HepG2 (cell line): ENCODE results near the gene CDC34. TPM values are rescaled to one million over a fixed set of nuclear protein-coding genes. Genes with fewer than 3 reads are reported as not detected.

ENCODE experiments used
- AKNA ChIP-seq: sonication (generic); formaldehyde crosslinking; IDR thresholded peaks from 2 replicates; pipeline ENCODE4 v1.4.0; 2020; ENCODE audit warnings: missing genetic modification reagents, borderline replicate concordance
- GATAD2A ChIP-seq: IDR thresholded peaks from 2 replicates; pipeline ENCODE4 v1.6.1; 2016
- JUND ChIP-seq: sonication (generic); formaldehyde crosslinking; IDR thresholded peaks from 2 replicates; pipeline ENCODE4 v1.8.0; 2022; ENCODE audit warnings: mild to moderate bottlenecking, missing genetic modification reagents
- MNT ChIP-seq: fragments of 450-650 bp; IDR thresholded peaks from 2 replicates; pipeline ENCODE4 v1.6.1; 2016
- MYPOP ChIP-seq: sonication (generic); formaldehyde crosslinking; IDR thresholded peaks from 2 replicates; pipeline ENCODE4 v1.8.1; 2023; ENCODE audit warnings: mild to moderate bottlenecking, moderate library complexity, missing genetic modification reagents
- SOX6 ChIP-seq, 2 experiments: fragments of 450-650 bp in 1 of 2; sonication (generic) in 1 of 2; formaldehyde crosslinking in 1 of 2; IDR thresholded peaks; 2 replicates each; pipeline versions ENCODE4 v1.4.0 to v1.6.1; 2017 to 2020; ENCODE audit warnings: antibody characterized with exemption in 1 of 2, mild to moderate bottlenecking in 1 of 2, missing genetic modification reagents in 1 of 2
- ZBTB44 ChIP-seq: sonication (generic); formaldehyde crosslinking; IDR thresholded peaks from 2 replicates; pipeline ENCODE4 v1.4.0; 2020; ENCODE audit warnings: missing genetic modification reagents
- ZBTB8A ChIP-seq: sonication (generic); formaldehyde crosslinking; IDR thresholded peaks from 2 replicates; pipeline ENCODE4 v1.4.0; 2020; ENCODE audit warnings: mild to moderate bottlenecking, low read depth, missing genetic modification reagents, borderline replicate concordance
- ZNF10 ChIP-seq: sonication (generic); formaldehyde crosslinking; IDR thresholded peaks from 2 replicates; pipeline ENCODE4 v1.4.0; 2020; ENCODE audit warnings: mild to moderate bottlenecking, low read depth, missing genetic modification reagents, borderline replicate concordance
- polyA plus RNA-seq, 8 experiments: library from polyadenylated mRNA; depleted of rRNA in 3 of 8; stranded (reverse) in 7 of 8; unstranded in 1 of 8; fragments of >200 nt; fragmentation: Illumina TruSeq in 4 of 8; extraction: Trizol in 4 of 8; gene quantifications; 2 replicates each; pipeline versions ENCODE4 v1.2.1 to v1.2.3, GENCODE V29; 2011 to 2016; ENCODE audit warnings: low read depth in 4 of 8, missing spikeins in 1 of 8, mixed read lengths in 1 of 8; ENCODE audit not compliant: insufficient read depth in 1 of 8
- total RNA-seq, 5 experiments: library from RNA; depleted of rRNA; stranded (reverse); fragments of >200 nt; fragmentation: Illumina TruSeq; extraction: Trizol; gene quantifications; 2 replicates each; pipeline ENCODE4 v1.2.3, GENCODE V29; 2016; ENCODE audit warnings: low read depth in 1 of 5
- TF ChIP-seq, protein P1 (sequence below): sonication (generic); formaldehyde crosslinking; IDR thresholded peaks from 2 replicates; pipeline ENCODE4 v1.8.0; 2023; ENCODE audit warnings: mild to moderate bottlenecking, missing genetic modification reagents

Gene CDC34
- total and polyA plus RNA-seq, 2 of the 13 experiments (the other 11 are each of a cell fraction or from before 2014, with no cell fraction given), result 138 to 150 TPM

GRCh38 chr19:485583-486236 is 45.9 kb upstream of the CDC34 start (continued):
- no peak for TF ChIP-seq MYPOP
- TF ChIP-seq ZBTB44 (CRISPR knock-in tag), result no peak
- TF ChIP-seq ZNF10, result no peak
- no peak for TF ChIP-seq AKNA
- no peak for TF ChIP-seq JUND (CRISPR knock-in tag)
- peak; percentile 40; the same call in 1 of the 2 replicates for TF ChIP-seq GATAD2A (CRISPR knock-in tag)
- no peak for TF ChIP-seq MNT
- no peak for TF ChIP-seq SOX6 (IDR thresholded peaks at IDR 0.05)
- peak; percentile 80 for TF ChIP-seq SOX6 (CRISPR knock-in tag; IDR thresholded peaks at IDR 0.05)
- TF ChIP-seq, protein P1, sequence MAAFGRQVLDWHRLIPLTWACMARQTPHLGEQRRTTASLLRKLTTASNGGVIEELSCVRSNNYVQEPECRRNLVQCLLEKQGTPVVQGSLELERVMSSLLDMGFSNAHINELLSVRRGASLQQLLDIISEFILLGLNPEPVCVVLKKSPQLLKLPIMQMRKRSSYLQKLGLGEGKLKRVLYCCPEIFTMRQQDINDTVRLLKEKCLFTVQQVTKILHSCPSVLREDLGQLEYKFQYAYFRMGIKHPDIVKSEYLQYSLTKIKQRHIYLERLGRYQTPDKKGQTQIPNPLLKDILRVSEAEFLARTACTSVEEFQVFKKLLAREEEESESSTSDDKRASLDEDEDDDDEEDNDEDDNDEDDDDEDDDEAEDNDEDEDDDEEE (CRISPR knock-in tag), result no peak
- TF ChIP-seq ZBTB8A (CRISPR knock-in tag), result no peak
